ENCODE results near the gene DLK1.

Gene DLK1

GRCh38 chr14:100688598-100689461, 37.9 kb upstream of the DLK1 start:
- H3K27ac Mint-ChIP-seq, result no peak overlapping the region

GRCh38 chr14:100690672-100691071, 36.0 kb upstream of the DLK1 start:
- Mint-ChIP-seq H3K27me3 (peaks cover 4% of the 10 kb centered on the region), H3K9me3 (ENCODE audit: low read depth) (no peaks in the 10 kb centered on the region), H3K27ac (no peak overlapping the region), H3K4me1 (ENCODE audit: low read depth) (no peaks in the 10 kb centered on the region), H3K36me3 (no peaks in the 10 kb centered on the region), H3K4me3 (no peak overlapping the region)

More at GRCh38 chr14:100688598-100689461, 37.9 kb upstream of the DLK1 start:
- no peaks in the 10 kb centered on the region for H3K36me3 Mint-ChIP-seq
- H3K27me3 Mint-ChIP-seq, result peaks cover 4% of the 10 kb centered on the region
- H3K4me1 Mint-ChIP-seq (ENCODE audit: low read depth), result no peaks in the 10 kb centered on the region
- no peak overlapping the region for H3K4me3 Mint-ChIP-seq
- H3K9me3 Mint-ChIP-seq (ENCODE audit: low read depth), result no peaks in the 10 kb centered on the region

GRCh38 chr14:100691395-100692056, 35.2 kb upstream of the DLK1 start:
- peaks cover 4% of the 10 kb centered on the region for H3K27me3 Mint-ChIP-seq
- H3K9me3 Mint-ChIP-seq (ENCODE audit: low read depth), result no peaks in the 10 kb centered on the region
- no peak overlapping the region for H3K4me3 Mint-ChIP-seq
- no peaks in the 10 kb centered on the region for H3K36me3 Mint-ChIP-seq
- no peaks in the 10 kb centered on the region for H3K4me1 Mint-ChIP-seq (ENCODE audit: low read depth)
- H3K27ac Mint-ChIP-seq, result no peak overlapping the region

GRCh38 chr14:100692256-100692655, 34.4 kb upstream of the DLK1 start:
- Mint-ChIP-seq H3K27ac (no peak overlapping the region), H3K4me3 (no peak overlapping the region), H3K36me3 (no peaks in the 10 kb centered on the region), H3K27me3 (peaks cover 4% of the 10 kb centered on the region), H3K9me3 (ENCODE audit: low read depth) (no peaks in the 10 kb centered on the region), H3K4me1 (ENCODE audit: low read depth) (no peaks in the 10 kb centered on the region)

GRCh38 chr14:100692859-100693558, 33.7 kb upstream of the DLK1 start:
- Mint-ChIP-seq H3K36me3 (no peaks in the 10 kb centered on the region), H3K27ac (no peak overlapping the region), H3K4me3 (no peak overlapping the region), H3K27me3 (peaks cover 4% of the 10 kb centered on the region), H3K4me1 (ENCODE audit: low read depth) (no peaks in the 10 kb centered on the region), H3K9me3 (ENCODE audit: low read depth) (no peaks in the 10 kb centered on the region)

- Mint-ChIP-seq H3K27ac (no peak overlapping the region), H3K27me3 (peaks cover 4% of the 10 kb centered on the region), H3K4me3 (no peak overlapping the region), H3K36me3 (no peaks in the 10 kb centered on the region), H3K9me3 (ENCODE audit: low read depth) (no peaks in the 10 kb centered on the region), H3K4me1 (ENCODE audit: low read depth) (no peaks in the 10 kb centered on the region)
Observed at GRCh38 chr14:100693877-100694578, 32.7 kb upstream of the DLK1 start.

GRCh38 chr14:100694579-100695422, 31.9 kb upstream of the DLK1 start:
- no peaks in the 10 kb centered on the region for H3K9me3 Mint-ChIP-seq (ENCODE audit: low read depth)
- H3K36me3 Mint-ChIP-seq, result no peaks in the 10 kb centered on the region
- H3K4me1 Mint-ChIP-seq (ENCODE audit: low read depth), result no peaks in the 10 kb centered on the region
- no peak overlapping the region for H3K4me3 Mint-ChIP-seq
- H3K27ac Mint-ChIP-seq, result no peak overlapping the region
- H3K27me3 Mint-ChIP-seq, result peaks cover 4% of the 10 kb centered on the region

- Mint-ChIP-seq H3K27me3 (peaks cover 4% of the 10 kb centered on the region), H3K9me3 (ENCODE audit: low read depth) (no peaks in the 10 kb centered on the region)
Observed at GRCh38 chr14:100695423-100695738, 31.3 kb upstream of the DLK1 start.

GRCh38 chr14:100696008-100696407, 30.7 kb upstream of the DLK1 start:
- H3K4me1 Mint-ChIP-seq (ENCODE audit: low read depth), result no peaks in the 10 kb centered on the region
- H3K36me3 Mint-ChIP-seq, result no peaks in the 10 kb centered on the region
- no peak overlapping the region for H3K27ac Mint-ChIP-seq
- peaks cover 4% of the 10 kb centered on the region for H3K27me3 Mint-ChIP-seq
- H3K4me3 Mint-ChIP-seq, result no peak overlapping the region
- H3K9me3 Mint-ChIP-seq (ENCODE audit: low read depth), result no peaks in the 10 kb centered on the region

More at GRCh38 chr14:100695423-100695738, 31.3 kb upstream of the DLK1 start:
- Mint-ChIP-seq H3K4me1 (ENCODE audit: low read depth) (no peaks in the 10 kb centered on the region), H3K27ac (no peak overlapping the region), H3K36me3 (no peaks in the 10 kb centered on the region), H3K4me3 (no peak overlapping the region)

GRCh38 chr14:100696590-100696989, 30.1 kb upstream of the DLK1 start:
- peaks cover 4% of the 10 kb centered on the region for H3K27me3 Mint-ChIP-seq
- H3K27ac Mint-ChIP-seq, result no peak overlapping the region
- H3K4me3 Mint-ChIP-seq, result no peak overlapping the region
- H3K36me3 Mint-ChIP-seq, result no peaks in the 10 kb centered on the region
- no peaks in the 10 kb centered on the region for H3K4me1 Mint-ChIP-seq (ENCODE audit: low read depth)
- H3K9me3 Mint-ChIP-seq (ENCODE audit: low read depth), result no peaks in the 10 kb centered on the region

GRCh38 chr14:100698066-100698465, 28.6 kb upstream of the DLK1 start:
- Mint-ChIP-seq H3K36me3 (no peaks in the 10 kb centered on the region), H3K4me3 (no peak overlapping the region), H3K27ac (no peak overlapping the region), H3K9me3 (ENCODE audit: low read depth) (no peaks in the 10 kb centered on the region), H3K27me3 (peaks cover 1% of the 10 kb centered on the region), H3K4me1 (ENCODE audit: low read depth) (no peaks in the 10 kb centered on the region)

GRCh38 chr14:100698666-100699448, 27.8 kb upstream of the DLK1 start:
- no peaks in the 10 kb centered on the region for H3K36me3 Mint-ChIP-seq
- H3K27ac Mint-ChIP-seq, result no peak overlapping the region

GRCh38 chr14:100701314-100701713, 25.4 kb upstream of the DLK1 start:
- H3K4me3 Mint-ChIP-seq, result no peak overlapping the region
- no peaks in the 10 kb centered on the region for H3K4me1 Mint-ChIP-seq (ENCODE audit: low read depth)
- H3K27me3 Mint-ChIP-seq, result no peaks in the 10 kb centered on the region
- no peaks in the 10 kb centered on the region for H3K9me3 Mint-ChIP-seq (ENCODE audit: low read depth)
- H3K36me3 Mint-ChIP-seq, result no peaks in the 10 kb centered on the region
- H3K27ac Mint-ChIP-seq, result no peak overlapping the region

More at GRCh38 chr14:100698666-100699448, 27.8 kb upstream of the DLK1 start:
- H3K4me3 Mint-ChIP-seq, result no peak overlapping the region
- H3K9me3 Mint-ChIP-seq (ENCODE audit: low read depth), result no peaks in the 10 kb centered on the region
- no peaks in the 10 kb centered on the region for H3K27me3 Mint-ChIP-seq
- H3K4me1 Mint-ChIP-seq (ENCODE audit: low read depth), result no peaks in the 10 kb centered on the region

All from activated naive CD8-positive, alpha-beta T cell (primary cell).